ENCODE measurements around the gene OXSR1.

The OXSR1 gene

DNA sequence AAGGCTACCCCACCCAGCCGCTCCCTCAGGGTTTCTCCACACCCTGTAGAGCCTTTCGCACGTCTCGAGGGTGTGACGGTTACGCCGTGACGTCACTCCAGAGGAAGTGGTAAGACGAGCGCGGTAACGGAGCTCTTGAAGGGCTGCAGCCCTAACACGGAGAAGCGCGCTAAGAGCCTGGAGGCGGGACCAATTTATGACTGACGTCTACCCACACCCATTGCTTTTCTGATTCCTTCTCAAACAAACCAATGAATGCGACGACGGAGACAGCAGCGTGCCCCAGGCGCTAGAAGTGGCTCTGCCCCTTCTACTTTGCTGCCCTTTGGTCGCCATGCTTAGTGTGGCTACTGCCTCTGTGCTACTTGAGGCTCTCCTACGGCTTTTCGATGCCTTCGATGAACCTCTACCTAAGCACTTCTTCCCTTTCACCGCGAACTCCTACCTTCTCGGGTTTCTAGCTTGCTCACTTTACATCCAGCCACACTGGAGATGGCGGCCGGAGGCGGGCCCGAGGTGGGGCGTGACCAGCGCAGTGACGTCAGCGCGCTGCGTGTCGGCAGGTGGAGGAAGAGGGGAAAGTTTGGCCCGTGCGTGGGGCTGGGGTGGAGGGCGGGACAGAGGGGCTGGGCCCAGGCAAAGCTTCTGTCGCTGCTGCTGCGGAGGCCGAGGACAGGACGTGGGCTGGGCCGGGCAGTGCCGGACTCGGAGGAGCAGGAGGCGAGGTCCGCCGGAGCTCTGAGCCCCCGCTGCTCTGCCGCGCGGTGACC is at the start of gene OXSR1:
OXSR1 (plus strand) TSS at position 586 of the 770 bp plus-strand sequence. CDS start 340 bp downstream, outside the sequence.
- peak; percentile 94 for DNase-seq (ENCODE audit: low spot score)

DNA sequence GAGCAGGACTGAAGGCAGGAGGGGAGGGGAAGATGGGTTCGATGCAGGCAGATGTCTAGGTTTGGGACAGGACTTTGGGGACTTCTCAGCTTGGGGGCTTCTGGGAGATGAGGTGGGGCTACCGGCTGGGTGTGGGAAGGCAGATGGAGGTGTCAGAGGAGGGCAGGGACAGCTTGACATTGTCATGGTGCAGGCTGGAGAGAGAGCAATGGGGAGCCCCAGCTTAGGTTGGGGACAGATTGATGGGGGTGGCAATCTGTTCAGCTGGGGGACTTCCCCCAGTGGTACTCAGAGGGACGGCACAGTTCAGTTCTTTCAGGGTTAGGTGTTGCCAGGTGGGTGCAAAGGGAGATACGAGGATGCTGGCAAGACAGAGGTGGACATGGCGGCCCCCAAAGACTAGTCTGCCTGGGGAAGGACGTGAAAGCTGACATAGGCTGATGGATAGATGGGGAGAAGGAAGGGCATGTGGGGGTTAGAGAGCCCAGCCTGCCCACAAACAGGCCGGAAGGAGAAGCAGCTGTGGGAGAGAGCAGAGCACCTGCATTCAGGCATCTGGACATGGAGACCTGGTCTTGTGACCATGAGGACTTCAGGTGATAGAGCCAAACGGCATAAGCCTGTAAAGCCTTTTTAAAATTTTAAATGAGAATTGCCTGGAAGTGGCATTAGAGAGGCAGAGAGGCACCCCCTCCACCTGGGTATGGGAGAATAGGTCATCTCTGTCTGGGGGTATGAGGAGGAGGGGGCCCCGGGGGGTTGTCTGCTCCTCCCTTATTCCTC is 49.5 kb upstream of the OXSR1 start:
- no peak for DNase-seq (ENCODE audit: low spot score)

DNA sequence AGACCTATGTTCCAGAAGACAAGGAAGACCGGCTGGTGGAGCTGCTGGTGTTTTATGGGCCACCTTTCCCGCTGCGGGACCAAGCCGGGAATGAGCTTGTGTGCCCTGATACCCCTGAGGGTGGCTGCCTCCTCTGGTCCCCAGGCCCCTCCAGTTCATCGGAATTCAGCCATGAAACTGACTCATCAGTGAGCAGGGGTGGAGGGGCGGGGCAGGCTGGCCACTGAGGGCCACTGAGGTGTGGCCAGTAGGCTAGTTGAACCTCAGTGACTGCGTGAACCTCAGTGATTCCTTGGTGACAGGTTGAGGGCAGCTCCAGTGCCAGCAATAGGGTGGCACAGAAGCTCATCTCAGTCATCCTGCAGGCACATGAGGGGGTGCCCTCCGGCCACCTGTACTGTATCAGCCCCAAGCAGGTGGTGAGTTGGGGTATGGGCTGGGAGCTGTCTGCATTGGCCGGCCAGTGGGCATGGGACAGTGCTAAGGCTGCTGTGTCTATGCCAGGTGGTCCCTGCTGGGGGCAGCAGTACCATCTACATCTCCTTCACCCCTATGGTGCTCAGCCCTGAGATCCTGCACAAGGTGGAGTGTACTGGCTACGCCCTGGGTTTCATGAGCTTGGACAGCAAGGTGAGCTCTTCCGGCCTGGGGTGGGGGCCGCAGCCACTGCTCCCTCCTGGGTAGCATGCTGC is 48.7 kb upstream of the OXSR1 start:
- no peak for DNase-seq (ENCODE audit: low spot score)

DNA sequence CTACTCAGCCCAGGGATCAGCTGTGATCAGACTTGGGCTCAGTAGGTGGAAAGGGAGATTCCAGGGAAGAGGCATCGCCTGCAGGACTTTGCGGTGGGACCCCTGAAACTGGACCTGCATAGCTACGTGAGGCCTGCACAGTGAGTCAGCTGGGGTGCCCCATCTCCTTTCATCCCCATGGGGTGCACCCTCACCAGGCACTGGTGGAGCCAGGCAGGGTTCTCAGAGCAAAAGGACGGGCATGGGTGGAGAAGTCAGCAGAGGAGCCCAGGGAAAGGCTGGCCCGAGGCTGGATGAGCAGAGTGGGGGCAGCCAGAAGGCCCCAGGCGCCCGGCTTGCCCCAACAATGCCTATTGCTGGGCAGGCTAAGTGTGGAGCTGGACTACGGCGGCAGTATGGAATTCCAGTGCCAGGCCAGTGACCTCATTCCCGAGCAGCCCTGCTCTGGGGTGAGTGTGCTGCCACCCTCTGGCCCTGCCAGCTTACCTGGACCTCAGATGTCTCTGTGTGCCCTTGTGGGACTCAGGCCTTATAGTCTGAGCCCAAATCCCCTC is 48.1 kb upstream of the OXSR1 start:
- DNase-seq (ENCODE audit: low spot score), result no peak

DNA sequence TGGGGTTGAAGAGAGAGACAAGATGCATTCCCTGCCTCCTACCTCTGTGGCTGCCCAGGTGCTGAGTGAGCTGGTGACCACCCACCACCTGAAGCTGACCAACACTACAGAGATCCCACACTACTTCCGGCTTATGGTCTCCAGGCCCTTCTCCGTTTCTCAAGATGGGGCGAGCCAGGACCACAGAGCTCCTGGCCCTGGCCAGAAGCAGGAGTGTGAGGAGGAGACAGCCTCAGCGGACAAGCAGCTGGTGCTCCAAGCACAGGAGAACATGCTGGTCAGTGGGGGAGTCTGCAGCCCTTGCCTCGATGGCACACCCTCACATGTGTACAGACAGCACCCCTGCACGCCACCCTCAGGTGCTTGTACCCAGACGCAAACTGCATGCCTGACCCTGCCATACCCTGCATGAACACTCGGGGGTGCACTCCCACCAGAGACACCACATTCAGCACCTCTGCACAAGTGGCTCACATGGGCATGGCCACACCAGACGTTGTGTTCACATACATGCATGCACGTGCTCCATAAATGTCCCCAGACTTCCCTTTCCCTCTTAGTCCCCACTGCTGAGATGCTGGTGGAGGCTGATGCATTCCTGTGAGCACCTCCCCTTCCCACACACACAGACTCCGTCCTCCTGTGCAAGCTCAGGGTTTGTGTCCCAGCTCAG is 47.5 kb upstream of the OXSR1 start:
- peak; percentile 75 for DNase-seq (ENCODE audit: low spot score)

DNA sequence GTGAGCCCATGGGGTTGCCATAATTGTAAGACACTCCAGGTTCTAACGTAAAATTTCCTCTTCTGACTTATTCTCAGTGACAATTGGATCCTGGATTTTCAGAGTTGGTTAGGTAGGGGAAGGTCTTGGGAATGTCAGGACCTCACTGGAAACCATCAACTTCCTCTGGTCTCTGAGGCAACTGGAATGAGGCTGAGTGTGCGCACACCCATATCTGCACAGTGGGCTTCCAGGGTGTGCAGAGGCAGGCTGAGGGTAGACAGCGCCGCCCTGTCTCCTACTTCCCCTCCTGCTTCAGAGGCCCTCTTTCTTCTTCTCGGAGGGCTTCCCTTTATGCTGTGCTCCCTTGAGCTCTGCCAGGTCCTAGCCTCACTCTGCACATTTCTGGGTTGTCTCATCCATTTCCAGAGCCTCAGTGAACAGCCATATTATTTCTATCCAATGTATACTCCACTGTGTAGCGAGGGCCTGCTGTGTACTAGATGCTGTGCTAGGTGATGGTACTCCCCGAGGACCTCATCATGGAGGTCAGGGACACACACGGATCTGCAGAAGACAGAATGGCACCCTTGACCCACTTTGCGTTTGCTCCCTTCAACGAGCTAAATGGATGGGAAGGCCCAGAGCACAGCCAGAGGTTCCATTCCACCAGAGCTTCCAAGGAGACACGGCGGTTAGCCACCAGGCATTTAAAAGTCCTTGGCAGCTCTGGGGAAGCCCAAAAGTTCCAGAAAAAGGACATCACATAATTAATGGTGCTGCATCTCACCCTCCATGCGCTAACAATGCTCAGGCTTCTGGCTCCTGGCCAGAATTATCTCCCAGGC is 46.7 kb upstream of the OXSR1 start:
- DNase-seq (ENCODE audit: low spot score), result no peak

DNA sequence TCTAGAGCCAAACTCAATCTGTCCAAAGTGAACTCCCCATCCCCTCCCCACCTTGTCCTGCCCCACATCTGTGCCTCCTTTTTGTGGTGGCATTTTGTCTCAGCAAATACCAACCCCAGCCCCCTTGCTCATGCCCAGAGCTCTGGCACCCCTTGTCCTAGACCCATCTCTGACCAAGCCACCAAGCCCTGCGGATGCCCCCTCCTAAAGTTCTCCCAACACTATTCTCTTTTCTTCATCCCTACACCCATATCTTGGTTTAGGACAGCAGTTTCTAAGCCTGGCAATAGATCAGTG is 46.1 kb upstream of the OXSR1 start:
- DNase-seq (ENCODE audit: low spot score), result no peak

DNA sequence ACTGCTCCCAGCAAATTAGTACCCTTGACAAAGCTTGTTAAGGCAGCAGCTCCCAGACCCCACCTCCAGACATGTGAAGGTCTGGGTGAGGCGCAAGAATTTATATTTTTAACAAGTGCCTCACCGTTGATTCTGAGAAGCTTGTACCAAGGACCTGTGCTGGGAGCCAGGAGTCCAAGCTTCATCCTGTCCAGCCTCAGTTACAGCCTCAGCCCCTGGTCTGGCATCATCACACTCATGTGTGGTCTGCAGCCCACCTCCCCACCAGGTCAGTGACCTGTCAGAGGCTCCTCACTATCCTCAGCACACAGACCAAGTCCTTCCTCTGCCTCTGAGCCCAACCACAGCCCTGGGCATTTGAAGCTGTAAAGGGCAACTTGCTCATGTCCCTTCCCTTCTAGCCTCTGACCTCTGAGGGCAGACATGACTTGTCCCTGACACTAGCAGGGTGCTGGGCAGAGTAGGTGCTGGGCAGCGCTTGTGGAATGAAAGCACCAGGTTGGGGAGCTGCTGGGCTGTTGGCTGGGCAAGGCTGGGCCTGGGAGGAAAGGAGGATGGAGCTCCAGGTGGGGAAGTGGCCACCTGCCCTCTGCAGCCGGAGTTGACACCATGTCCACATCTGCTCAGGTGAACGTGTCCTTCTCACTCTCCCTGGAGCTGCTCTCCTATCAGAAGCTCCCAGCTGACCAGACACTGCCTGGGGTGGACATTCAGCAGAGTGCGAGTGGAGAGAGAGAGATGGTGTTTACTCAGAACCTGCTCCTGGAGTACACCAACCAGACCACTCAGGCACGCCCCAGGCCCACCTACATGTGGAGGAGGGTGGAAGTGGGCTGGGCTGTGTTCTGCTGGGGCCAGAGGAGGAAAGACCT is 45.3 kb upstream of the OXSR1 start:
- no peak for DNase-seq (ENCODE audit: low spot score)

DNA sequence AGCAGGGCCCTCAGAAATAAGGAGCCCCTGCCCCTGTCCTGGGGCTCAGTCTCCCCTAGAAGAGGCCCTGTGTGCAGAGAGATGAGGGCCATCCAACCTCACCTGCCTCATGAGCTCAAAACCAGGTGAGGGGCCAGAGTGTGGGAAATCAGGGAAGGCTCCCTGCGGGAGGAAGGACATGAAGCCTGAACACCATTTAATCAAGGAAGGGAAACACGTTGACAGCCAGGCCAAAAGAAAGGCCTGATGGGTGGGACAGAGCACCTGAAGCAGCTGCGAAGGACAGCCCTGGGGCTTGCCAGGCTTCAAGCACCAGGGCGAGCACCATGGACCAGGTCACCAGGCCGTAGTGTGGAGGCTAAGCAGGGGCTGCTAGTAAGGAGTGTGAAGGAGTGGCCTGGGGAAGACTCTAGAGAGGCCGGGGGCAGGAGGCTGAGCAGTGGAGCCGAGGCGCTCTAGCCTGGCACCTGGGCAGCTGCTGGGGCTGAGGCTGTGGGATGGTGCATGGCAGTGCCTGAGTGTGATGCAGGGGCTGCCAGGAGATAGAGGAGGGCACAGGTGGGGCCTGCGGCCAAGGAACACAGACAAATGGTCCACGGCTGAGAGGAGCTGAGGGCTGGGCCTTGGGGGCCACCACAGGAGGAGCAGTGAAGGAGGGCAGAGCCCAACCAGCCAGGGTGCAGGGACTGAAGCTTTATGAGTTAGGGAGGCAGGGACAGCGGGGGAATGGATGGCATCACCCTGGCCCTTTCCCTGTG is 44.5 kb upstream of the OXSR1 start:
- DNase-seq (ENCODE audit: low spot score), result no peak

DNA sequence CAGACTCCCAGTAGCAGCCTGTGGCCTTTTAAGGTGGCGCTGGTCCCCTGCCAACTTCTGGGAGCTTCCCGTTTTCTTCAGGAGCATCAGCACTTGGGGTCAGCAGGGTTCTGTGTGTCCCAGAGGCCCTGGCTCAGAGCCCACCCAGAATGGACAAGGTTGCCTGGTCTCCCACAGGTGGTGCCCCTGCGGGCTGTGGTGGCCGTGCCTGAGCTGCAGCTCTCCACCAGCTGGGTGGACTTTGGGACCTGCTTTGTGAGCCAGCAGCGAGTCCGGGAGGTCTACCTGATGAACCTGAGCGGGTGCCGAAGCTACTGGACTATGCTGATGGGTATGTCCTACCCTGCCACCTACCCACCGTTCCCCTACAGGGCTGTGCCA is 43.9 kb upstream of the OXSR1 start:
- no peak for DNase-seq (ENCODE audit: low spot score)

DNA sequence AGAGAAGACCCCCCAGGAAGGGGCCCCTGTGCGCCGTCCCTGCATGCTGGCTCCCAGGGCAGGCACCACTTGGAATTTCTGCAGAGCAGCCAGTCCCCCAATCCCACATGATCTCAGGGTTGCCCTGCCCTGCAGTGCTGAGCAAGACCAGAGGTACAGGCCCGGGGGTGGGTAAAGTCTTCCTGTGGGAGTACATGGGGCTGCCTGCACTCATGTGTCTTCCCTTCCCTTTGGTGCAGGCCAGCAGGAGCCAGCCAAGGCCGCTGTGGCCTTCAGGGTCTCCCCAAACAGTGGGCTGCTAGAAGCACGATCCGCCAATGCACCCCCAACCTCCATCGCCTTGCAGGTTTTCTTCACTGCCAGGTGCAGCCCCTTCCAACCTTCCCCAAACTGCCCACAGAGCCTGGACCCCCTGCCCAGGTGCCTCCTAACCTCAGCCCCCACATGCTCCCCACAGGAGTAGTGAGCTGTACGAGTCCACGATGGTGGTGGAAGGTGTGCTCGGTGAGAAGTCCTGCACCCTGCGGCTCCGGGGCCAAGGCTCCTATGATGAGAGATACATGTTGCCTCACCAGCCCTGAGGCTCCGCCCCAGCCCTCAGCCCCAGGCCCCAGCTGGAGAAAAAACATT is 43.4 kb upstream of the OXSR1 start:
- no peak for DNase-seq (ENCODE audit: low spot score)

DNA sequence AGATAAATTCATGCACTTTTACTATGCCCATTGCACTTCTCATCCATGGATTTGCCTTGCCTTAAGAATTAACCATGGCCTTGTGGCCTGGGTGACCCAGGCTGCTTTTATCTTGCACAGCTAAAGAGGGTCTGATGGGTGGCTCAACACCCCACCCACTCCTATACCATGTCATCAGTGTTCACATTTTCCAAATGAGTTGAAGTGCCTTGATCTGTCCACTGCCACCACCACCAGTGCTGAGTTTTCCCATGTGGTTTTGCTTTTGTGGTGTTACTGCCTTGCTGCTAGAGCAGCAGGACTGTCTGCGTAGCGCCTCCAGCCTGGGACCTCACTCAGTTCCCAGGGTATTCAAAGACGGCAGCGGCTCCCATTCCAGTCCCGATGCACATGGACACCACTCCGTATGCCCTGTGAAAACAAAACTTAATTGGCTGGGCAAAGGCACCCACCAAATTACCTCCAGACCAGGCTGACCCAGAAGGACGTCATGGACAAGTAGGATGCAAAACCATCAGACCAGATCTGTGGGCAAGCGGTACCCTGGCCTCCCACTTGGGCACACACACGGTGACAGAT is 42.5 kb upstream of the OXSR1 start:
- no peak for DNase-seq (ENCODE audit: low spot score)

DNA sequence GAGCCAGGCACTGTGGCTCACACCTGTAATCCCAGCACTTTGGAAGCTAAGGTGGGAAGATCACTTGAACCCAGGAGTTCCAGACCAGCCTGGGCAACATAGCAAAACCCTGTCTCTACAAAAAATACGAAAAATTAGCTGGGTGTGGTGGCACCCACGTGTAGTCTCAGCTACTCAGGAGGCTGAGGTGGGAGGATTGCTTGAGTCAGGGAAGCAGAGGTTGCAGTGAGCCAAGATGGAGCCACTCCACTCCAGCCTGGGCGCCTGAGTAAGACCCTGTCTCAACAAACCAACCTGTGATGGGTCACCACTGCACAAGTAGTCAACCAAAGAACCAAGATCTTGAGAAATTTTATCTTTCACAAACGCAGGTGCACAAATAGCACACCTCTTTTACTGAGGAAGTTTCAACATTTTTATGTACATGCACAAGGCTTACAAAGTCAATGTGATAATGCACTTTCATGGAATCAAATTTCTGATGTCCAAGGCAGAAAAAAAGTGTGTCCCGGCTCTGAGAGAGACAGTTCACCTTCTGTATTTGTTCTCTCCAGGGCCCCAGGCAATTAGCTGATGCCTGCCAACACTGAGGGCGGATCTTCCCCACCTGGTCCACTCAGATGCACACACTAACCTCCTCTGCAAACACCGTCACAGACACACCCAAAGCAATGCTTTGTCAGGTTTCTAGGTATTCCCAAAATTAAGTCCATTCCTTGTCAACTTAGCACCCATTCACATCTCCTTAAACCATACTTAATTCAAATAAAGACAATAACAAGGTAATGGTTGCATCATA is 40.8 kb upstream of the OXSR1 start:
- DNase-seq (ENCODE audit: low spot score), result no peak

DNA sequence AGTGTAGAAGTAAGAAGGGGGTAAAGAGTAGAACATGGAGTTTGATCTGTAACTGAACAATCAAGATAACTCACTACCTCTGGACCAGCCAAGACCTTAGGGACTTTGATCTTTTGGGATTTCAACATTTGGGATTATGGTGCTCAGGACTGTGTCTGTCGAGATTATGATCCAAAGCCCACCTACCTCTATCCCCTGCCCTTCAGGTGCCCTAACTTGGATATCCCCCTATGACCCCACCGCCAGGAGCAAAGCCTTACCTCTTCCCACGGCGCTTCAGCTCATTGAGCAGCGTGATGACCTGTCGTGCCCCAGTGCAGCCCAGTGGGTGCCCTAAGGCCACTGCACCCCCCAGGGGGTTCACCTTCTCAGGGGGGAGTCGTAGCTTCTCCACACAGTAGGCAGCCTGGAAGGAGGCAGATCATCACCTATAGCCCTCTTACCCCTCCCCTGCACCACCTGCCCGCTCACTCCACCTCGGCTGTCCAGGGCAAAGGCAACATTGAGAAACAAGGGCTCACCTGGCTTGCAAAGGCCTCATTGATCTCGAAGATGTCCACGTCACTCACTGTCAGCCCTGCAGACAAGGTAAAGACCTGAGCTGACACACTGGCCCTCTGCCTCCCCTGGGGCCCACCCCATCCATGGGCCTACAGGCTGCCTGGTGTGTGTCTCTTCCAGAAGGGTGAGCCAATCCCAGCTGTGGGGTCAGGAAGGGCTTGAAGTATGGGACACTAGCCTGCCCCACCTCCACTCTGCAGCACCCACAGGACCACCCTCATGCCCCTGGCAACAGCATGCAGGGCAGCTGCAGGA is 39.8 kb upstream of the OXSR1 start:
- no peak for DNase-seq (ENCODE audit: low spot score)

DNA sequence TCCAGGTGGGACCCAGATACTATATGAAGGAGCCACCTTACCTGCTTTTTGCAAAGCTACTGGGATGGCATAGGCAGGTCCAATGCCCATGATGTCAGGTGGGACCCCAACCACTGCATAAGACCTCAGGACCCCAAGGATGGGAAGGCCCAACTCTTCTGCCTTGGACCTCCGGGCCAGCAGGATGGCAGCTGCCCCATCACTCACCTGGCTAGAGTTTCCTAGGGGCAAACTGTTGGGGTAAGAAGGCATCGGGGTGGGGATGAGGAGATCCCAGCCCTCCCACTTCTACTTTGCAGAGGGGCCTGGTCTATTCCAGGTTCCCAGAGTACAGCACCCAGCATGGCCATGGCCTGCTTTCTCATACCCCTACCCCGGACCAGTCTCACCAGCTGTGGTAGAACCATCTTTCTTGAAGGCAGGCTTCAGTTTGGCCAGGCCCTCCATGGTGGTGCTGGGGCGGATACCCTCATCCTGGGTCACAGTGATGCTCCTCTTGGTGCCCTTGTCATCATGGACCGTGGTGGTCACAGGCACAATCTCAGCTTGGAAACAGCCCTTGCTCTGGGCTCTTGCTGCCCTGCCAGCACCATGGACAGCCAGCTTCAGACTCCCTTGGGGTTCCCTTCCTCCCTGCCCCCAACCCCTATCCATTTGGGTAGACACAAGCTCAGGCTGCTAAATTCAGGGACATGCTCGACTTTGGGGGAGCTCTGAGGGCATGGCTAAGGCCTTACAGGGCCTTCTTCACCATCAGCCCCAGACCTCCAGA is 39.0 kb upstream of the OXSR1 start:
- no peak for DNase-seq (ENCODE audit: low spot score)

DNA sequence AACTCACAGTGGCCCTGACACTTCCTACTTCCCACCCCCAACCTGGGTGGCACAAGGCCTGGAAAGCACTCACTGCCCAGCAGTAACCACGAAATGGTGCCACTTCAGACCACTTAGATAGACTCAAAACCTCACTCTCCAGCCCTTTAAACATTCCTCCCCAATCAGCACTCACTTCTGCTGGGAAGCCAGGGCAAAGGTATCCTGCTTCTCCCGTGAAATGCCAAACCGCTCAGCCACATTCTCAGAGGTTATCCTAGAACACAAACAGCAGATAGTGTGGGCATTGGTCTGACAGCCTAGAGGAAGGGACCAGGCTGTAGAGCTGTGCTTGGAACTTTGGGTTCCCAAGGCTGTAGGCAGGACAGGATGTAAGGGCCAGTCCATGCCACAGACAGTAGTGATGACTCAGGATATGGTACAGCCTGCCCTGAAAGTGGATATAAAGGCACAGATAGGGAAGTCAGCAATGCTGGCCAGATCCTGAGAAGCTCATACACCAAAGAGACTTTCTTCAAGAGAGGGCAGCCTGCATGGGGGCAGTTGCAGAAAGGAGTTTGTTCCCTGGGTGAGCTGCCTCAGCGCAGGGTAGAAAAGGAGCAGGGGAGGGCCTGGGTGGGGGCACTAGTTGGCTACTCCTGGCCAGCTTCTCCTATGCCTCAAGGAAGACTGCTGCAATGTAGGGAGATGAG is 37.6 kb upstream of the OXSR1 start:
- no peak for DNase-seq (ENCODE audit: low spot score)
